SU-DHL-6 (cell line): ENCODE data around the gene FCGR2B.

Experiments
- EZH2phosphoT487 ChIP-seq: fragments of 200-600 bp; sonication (generic), shearing (Covaris generic); conservative IDR thresholded peaks from 2 replicates; pipeline ENCODE4 v1.6.1; 2018; ENCODE audit warnings: mild to moderate bottlenecking, antibody characterized with exemption, low read length, moderate library complexity, mixed read lengths
- TF ChIP-seq, protein P1 (sequence below): fragments of 200-600 bp; sonication (generic); IDR thresholded peaks from one replicate; pipeline ENCODE4 v1.5.1; 2017; ENCODE audit warnings: antibody characterized with exemption, mild to moderate bottlenecking, low read length, moderate library complexity; ENCODE audit not compliant: insufficient read depth, poor library complexity, severe bottlenecking

DNA sequence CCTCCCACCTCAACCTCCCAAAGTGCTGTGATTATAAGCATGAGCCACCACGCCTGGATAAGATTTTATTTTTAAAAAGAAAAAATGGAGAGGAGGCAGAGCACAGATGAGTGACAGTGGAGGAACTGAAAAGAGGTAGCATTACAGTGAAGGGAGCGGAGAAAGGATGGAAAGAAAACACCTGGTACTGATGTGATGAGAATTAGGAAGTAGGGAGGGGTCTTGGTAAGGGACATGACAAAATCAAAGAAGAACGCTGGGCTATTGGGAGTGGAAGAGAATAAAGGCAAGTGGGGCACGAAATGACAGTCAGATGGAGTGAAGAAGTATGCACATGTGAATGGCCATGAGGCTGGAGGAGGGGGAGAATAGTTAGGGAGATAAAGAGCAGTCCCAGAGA, 46.4 kb downstream of the FCGR2B start:
- TF ChIP-seq, protein P1, sequence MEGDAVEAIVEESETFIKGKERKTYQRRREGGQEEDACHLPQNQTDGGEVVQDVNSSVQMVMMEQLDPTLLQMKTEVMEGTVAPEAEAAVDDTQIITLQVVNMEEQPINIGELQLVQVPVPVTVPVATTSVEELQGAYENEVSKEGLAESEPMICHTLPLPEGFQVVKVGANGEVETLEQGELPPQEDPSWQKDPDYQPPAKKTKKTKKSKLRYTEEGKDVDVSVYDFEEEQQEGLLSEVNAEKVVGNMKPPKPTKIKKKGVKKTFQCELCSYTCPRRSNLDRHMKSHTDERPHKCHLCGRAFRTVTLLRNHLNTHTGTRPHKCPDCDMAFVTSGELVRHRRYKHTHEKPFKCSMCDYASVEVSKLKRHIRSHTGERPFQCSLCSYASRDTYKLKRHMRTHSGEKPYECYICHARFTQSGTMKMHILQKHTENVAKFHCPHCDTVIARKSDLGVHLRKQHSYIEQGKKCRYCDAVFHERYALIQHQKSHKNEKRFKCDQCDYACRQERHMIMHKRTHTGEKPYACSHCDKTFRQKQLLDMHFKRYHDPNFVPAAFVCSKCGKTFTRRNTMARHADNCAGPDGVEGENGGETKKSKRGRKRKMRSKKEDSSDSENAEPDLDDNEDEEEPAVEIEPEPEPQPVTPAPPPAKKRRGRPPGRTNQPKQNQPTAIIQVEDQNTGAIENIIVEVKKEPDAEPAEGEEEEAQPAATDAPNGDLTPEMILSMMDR: no peak
- TF ChIP-seq EZH2phosphoT487: no peak
